ENCODE results near the gene ARHGEF17.

ARHGEF17 gene

DNA sequence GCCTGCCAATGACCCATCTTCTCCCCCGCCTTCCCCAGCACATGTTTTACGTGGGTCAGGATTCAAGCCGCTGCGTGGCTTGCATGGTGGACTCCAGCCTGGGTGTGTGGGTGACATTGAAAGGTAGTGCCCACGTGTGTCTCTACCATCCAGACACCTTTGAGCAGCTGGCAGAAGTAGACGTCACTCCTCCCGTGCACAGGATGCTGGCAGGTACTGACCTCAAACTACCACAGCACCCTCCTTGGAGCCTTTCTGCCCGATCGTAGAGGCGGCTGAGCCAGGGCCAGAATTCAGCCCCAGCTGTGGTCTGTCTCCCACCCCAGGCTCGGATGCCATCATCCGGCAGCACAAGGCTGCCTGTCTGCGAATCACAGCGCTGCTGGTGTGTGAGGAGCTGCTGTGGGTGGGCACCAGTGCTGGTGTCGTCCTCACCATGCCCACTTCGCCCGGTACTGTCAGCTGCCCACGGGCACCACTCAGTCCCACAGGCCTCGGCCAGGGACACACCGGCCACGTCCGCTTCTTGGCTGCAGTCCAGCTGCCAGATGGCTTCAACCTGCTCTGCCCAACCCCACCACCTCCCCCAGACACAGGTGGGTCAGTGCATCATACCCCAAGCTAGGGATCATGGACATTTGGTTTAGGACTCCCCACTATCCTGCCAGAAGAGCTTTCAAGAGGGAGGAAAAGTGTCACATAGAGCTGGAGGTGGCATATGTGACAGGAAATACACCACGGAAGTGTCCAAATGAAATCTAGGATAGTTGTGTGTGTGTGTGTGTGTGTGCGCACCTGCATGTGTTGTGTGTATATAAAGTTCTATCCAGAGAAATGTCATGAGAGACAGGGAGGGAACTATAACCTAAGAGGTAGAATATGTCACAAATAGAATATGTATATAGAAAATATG is 57.5 kb downstream of the ARHGEF17 start:
- no peak for TF ChIP-seq ZNF274 (IDR thresholded peaks at IDR 0.05; ENCODE audit: low read depth, low read length)

GRCh38 chr11:73366265-73366610 is 58.2 kb downstream of the ARHGEF17 start:
- no peak overlapping the region for H3K4me3 ChIP-seq (ENCODE audit: low read length)
- no peak for TF ChIP-seq ZNF274 (IDR thresholded peaks at IDR 0.05; ENCODE audit: low read depth, low read length)

More for the DNA sequence above, 57.5 kb downstream of the ARHGEF17 start:
- H3K4me3 ChIP-seq (ENCODE audit: low read length): no peak overlapping the region

DNA sequence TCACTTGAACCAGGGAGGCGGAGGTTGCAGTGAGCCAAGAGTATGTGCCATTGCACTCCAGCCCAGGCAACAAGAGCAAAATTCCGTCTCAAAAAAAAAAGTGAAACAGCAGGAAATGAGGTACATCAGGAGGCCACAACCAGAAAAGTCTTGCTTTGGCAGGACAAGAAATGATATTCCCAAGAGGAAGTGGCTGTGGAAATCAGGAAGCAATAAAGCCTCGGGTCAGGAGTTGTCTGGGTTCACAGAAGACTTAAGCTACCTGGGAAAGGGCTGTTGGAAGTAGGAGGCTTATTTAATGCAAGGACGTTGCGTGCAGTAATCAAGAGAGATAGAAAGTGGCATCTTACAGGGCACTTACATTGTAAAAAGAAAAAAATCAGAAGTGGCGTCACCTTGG is 58.9 kb downstream of the ARHGEF17 start:
- no peak for TF ChIP-seq ZNF274 (IDR thresholded peaks at IDR 0.05; ENCODE audit: low read depth, low read length)
- no peak overlapping the region for H3K4me3 ChIP-seq (ENCODE audit: low read length)

DNA sequence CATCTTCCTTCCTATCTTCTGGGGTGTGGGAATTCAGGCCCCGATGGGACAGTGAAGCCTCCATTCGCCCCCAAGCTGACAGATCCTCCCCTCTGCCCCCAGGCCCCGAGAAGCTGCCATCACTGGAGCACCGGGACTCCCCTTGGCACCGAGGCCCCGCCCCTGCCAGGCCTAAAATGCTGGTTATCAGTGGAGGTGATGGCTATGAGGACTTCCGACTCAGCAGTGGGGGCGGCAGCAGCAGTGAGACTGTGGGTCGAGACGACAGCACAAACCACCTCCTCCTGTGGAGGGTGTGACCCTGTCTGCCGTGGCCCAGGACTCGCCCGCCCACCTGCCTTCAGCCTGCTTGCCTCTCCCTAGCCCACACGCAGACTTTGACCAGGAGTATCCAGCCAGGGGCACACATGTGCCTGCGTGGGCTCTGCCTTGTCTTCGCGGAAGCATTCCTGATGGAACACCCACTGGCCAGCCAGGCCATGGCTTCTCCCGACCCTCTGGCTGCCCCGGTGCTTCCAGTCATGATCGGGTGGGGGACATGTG is 59.5 kb downstream of the ARHGEF17 start:
- TF ChIP-seq ZNF274 (IDR thresholded peaks at IDR 0.05; ENCODE audit: low read depth, low read length): no peak
- H3K4me3 ChIP-seq (ENCODE audit: low read length): no peak overlapping the region

- TF ChIP-seq ZNF274 (IDR thresholded peaks at IDR 0.05; ENCODE audit: low read depth, low read length): no peak
These were observed 64.4 kb downstream of the ARHGEF17 start for GRCh38 chr11:73372375-73372993.

DNA sequence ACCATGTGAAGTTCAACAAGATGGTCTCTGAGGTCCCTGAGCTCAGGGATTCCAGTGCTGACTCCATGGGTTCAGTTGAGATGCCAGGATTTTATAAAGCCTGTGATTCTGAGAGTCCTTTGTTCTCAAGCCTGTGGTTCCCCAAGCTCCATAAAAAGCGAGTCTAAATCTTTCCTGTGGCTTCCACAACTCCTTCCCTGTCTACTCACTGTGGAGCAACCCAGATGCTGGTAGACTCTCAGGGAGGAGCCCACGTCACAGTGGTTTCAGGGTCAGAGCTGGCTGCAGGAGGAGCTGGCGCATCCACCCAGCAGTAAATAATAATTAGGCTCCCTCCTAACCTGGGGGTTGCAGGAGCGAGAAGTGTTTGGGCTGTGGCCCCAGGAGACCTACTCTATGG is 66.1 kb downstream of the ARHGEF17 start:
- TF ChIP-seq ZNF274 (IDR thresholded peaks at IDR 0.05; ENCODE audit: low read depth, low read length): no peak
- H3K4me3 ChIP-seq (ENCODE audit: low read length): no peak overlapping the region

More at GRCh38 chr11:73372375-73372993, 64.4 kb downstream of the ARHGEF17 start:
- H3K4me3 ChIP-seq (ENCODE audit: low read length): no peak overlapping the region

GRCh38 chr11:73375830-73376159 is 67.7 kb downstream of the ARHGEF17 start:
- TF ChIP-seq ZNF274 (IDR thresholded peaks at IDR 0.05; ENCODE audit: low read depth, low read length): no peak
- no peak overlapping the region for H3K4me3 ChIP-seq (ENCODE audit: low read length)

- TF ChIP-seq ZNF274 (IDR thresholded peaks at IDR 0.05; ENCODE audit: low read depth, low read length): no peak
- H3K4me3 ChIP-seq (ENCODE audit: low read length): peak within 1 kb of the TSS; percentile 70
These were observed 68.2 kb downstream of the ARHGEF17 start, which contains the start of gene RELT for GRCh38 chr11:73376160-73376802. RELT (plus strand) TSS chr11:73376399; CDS start chr11:73389137, 12,738 bp downstream.

DNA sequence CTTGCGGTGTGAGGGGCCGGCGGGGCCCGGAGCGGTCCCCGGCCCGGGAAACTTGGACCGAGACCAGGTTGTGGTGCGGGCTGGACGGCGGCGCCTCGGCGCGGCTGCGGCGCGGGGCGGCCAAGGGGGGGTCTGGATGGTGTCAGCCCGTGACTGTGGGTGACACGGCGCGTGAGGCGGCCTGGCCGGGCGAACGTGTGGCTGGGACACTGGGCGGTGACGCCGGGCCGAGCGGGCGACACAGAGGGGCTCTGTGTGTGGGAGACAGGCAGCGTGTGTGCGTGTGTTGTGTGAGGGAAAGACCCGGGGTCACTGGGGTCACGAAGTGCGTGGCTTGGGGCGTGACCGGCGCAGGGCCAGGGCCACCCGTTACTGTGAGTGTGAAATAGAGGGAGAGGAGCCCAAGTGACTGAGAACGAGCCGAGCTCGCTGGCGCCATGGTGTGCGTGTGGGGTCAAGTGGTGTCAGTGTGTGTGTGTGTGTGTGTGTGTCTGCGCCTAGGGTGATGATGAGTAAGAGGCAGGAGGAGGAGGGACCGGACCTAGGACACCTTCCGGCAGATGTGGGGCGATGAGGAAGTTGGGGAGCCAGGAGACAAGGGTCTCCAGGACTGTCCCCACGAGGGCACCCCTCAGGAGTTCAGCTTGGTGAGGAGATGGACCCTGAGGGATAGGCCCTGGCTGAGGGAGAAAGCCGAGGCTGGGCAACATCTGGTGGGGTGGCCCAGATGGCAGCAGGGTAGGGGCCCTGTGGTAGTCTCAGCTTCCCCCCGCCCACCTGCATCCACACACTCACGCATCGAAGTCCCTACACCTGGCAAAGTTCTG is 68.9 kb downstream of the ARHGEF17 start:
- peak overlapping the region; percentile 70 for H3K4me3 ChIP-seq (ENCODE audit: low read length)
- no peak for TF ChIP-seq ZNF274 (IDR thresholded peaks at IDR 0.05; ENCODE audit: low read depth, low read length)

DNA sequence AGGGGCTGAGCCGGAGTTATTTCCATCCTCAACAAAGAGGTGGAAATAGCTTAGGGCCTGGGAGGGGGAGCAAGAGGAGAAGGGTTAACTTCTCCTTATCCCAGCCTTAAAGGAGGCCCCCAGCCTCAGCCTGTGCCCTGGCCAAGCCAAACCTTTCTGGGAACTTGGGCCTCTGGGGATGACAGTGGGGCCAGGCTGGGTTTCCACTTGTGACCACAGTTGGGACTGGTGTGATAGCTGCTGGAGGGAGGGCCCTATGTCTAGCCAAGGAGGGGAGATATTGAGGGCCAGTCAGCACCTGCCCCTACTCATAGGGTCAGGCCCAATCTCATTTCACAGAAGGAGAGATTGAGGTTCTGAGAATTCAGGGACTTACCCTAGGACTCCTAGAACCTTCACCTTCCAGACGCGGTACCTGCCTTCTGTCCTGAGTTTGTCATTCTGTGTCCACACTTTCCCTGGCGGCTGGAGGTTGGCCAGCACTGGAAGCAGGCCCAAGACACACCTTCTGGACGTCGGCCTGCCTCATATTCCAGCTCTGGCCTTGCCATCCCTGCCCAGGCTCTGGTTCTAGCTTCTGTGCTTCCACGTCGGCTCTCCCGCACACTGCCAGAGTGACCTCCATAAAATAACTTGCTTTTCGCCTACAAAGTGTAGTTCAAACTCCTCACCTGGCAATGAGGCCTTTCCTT is 71.3 kb downstream of the ARHGEF17 start:
- H3K4me3 ChIP-seq (ENCODE audit: low read length): no peak overlapping the region; the same call in 1 of the 2 replicates
- no peak for TF ChIP-seq ZNF274 (IDR thresholded peaks at IDR 0.05; ENCODE audit: low read depth, low read length)

- TF ChIP-seq ZNF274 (IDR thresholded peaks at IDR 0.05; ENCODE audit: low read depth, low read length): no peak
These were observed 72.3 kb downstream of the ARHGEF17 start for GRCh38 chr11:73380331-73380730.

GRCh38 chr11:73380897-73381410 is 72.9 kb downstream of the ARHGEF17 start:
- H3K4me3 ChIP-seq (ENCODE audit: low read length): no peak overlapping the region
- no peak for TF ChIP-seq ZNF274 (IDR thresholded peaks at IDR 0.05; ENCODE audit: low read depth, low read length)

More at GRCh38 chr11:73380331-73380730, 72.3 kb downstream of the ARHGEF17 start:
- no peak overlapping the region for H3K4me3 ChIP-seq (ENCODE audit: low read length)

DNA sequence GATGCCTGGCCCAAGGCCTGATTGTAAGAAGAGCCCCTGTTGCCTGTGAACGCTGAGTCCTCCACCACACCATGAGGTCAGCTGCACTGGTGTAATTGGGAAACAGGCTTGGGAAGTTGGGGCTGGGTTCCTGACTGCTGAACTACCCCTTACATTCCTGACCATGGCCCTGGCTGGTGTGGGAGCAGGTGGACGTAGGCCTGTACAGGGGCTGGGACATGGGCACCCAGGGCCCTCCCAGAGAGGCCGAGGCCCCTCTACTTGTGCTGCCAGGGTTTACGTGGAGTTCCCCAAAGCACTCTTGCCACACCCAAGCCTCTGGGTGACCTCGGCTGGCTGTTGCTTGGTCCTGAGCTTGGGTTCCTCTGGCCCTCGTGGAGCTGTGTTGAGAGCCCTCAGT is 73.5 kb downstream of the ARHGEF17 start:
- TF ChIP-seq ZNF274 (IDR thresholded peaks at IDR 0.05; ENCODE audit: low read depth, low read length): no peak
- H3K4me3 ChIP-seq (ENCODE audit: low read length): no peak overlapping the region

Measured in GM08714 (cell line).